IMR-90 (cell line): Measurements from ENCODE around the gene PSME3. TPM values are rescaled to one million over a fixed set of nuclear protein-coding genes. Genes with fewer than 3 reads are reported as not detected.

Experiments used
- ATAC-seq: fragments of 200-7000 bp; cut with Tn5 transposase; 2 replicates; pipeline ENCODE4 v1.9.1; 2020; ENCODE audit warnings: low read depth, mild to moderate bottlenecking, moderate library complexity
- BruUV-seq: library from RNA; stranded (reverse); fragments of 400-500 nt; replicated peaks from 2 replicates; lab custom pipeline; 2021; lab: Mats Ljungman, UMichigan
- CTCF ChIA-PET: fragments of 300-600 bp; formaldehyde crosslinking; extraction: SDS; loops from one replicate; lab custom pipeline; 2021; ENCODE audit warnings: antibody characterized with exemption; lab: Yijun Ruan, JAX
- POLR2A ChIA-PET: fragments of 300-600 bp; sonication (Branson Sonifier 250); formaldehyde crosslinking; loops from one replicate; lab custom pipeline; 2022; ENCODE audit warnings: antibody characterized with exemption; ENCODE audit not compliant: unreplicated experiment; lab: Charles Lee
- DNase-seq: peaks from one replicate; pipeline ENCODE4 v3.0.0; 2013
- H2AFZ ChIP-seq: replicated peaks from 2 replicates; pipeline ENCODE3; 2013; ENCODE audit warnings: low read length, mild to moderate bottlenecking; ENCODE audit not compliant: poor library complexity
- H2AK5ac ChIP-seq: 2 replicates; pipeline ENCODE4 v1.6.1; 2013; ENCODE audit warnings: low read depth, low read length, inconsistent platforms
- H2AK9ac ChIP-seq: replicated peaks from 2 replicates; pipeline ENCODE3; 2013; ENCODE audit warnings: mild to moderate bottlenecking, low read depth, low read length, moderate library complexity; ENCODE audit not compliant: poor library complexity
- H2BK120ac ChIP-seq: 2 replicates; pipeline ENCODE4 v1.6.1; 2013; ENCODE audit warnings: low read depth, low read length, inconsistent platforms
- H2BK15ac ChIP-seq: 3 replicates; pipeline ENCODE4 v1.6.1; 2013; ENCODE audit warnings: low read depth, low read length, inconsistent platforms
- H2BK20ac ChIP-seq: 2 replicates; pipeline ENCODE4 v1.6.1; 2013; ENCODE audit warnings: low read depth, mild to moderate bottlenecking, inconsistent platforms, low read length, moderate library complexity
- H2BK5ac ChIP-seq: 2 replicates; pipeline ENCODE4 v1.6.1; 2013; ENCODE audit warnings: mild to moderate bottlenecking, low read depth, low read length, inconsistent platforms; ENCODE audit not compliant: poor library complexity, severe bottlenecking
- H3K14ac ChIP-seq: replicated peaks from 2 replicates; pipeline ENCODE4 v1.6.1; 2013; ENCODE audit warnings: low read depth, low read length, inconsistent platforms
- H3K18ac ChIP-seq: 2 replicates; pipeline ENCODE4 v1.6.1; 2013; ENCODE audit warnings: low read depth, low read length, control low read depth
- H3K23ac ChIP-seq: 2 replicates; pipeline ENCODE4 v1.6.1; 2013; ENCODE audit warnings: low read depth, low read length, inconsistent platforms
- H3K27ac ChIP-seq: 2 replicates; pipeline ENCODE4 v1.5.1; 2013; ENCODE audit warnings: mild to moderate bottlenecking, control low read depth, low read length; ENCODE audit not compliant: insufficient read depth
- H3K27me3 ChIP-seq: 2 replicates; pipeline ENCODE4 v1.6.1; 2013; ENCODE audit warnings: low read length; ENCODE audit not compliant: control insufficient read depth, insufficient read depth
- H3K36me3 ChIP-seq: 2 replicates; pipeline ENCODE4 v1.6.1; 2013; ENCODE audit warnings: low read length, mixed read lengths; ENCODE audit not compliant: control insufficient read depth, insufficient read depth
- H3K4ac ChIP-seq: 2 replicates; pipeline ENCODE4 v1.6.1; 2013; ENCODE audit warnings: low read depth, low read length, inconsistent platforms
- H3K4me1 ChIP-seq: 2 replicates; pipeline ENCODE4 v1.6.1; 2013; ENCODE audit warnings: low read length, mixed read lengths; ENCODE audit not compliant: control insufficient read depth, insufficient read depth
- H3K4me2 ChIP-seq: 2 replicates; pipeline ENCODE4 v1.6.1; 2013; ENCODE audit warnings: low read depth, mild to moderate bottlenecking, control low read depth, low read length, moderate library complexity
- H3K4me3 ChIP-seq: 2 replicates; pipeline ENCODE4 v1.5.1; 2013; ENCODE audit warnings: low read depth, mild to moderate bottlenecking, control low read depth, low read length, moderate library complexity; ENCODE audit not compliant: insufficient read depth
- H3K56ac ChIP-seq: 2 replicates; pipeline ENCODE4 v1.6.1; 2013; ENCODE audit warnings: low read length, inconsistent platforms; ENCODE audit not compliant: insufficient read depth; ENCODE audit errors: extremely low read depth
- H3K79me1 ChIP-seq, 2 experiments: 2 replicates each; pipeline ENCODE4 v1.6.1; 2013; ENCODE audit warnings: low read length in 2 of 2, inconsistent platforms in 1 of 2, low read depth in 1 of 2
- H3K9ac ChIP-seq: 2 replicates; pipeline ENCODE4 v1.6.1; 2013; ENCODE audit warnings: low read depth, low read length, control low read depth
- H3K9me1 ChIP-seq: 2 replicates; pipeline ENCODE4 v1.6.1; 2013; ENCODE audit warnings: low read length, inconsistent platforms; ENCODE audit not compliant: insufficient read depth
- H3K9me3 ChIP-seq: 2 replicates; pipeline ENCODE4 v1.6.1; 2013; ENCODE audit warnings: low read length; ENCODE audit not compliant: control insufficient read depth, insufficient read depth
- H4K20me1 ChIP-seq: 2 replicates; pipeline ENCODE4 v1.6.1; 2013; ENCODE audit warnings: low read length, inconsistent platforms; ENCODE audit not compliant: insufficient read depth
- H4K5ac ChIP-seq: 2 replicates; pipeline ENCODE4 v1.6.1; 2013; ENCODE audit warnings: mild to moderate bottlenecking, low read depth, low read length, control low read depth
- H4K8ac ChIP-seq, 2 experiments: 2 replicates each; pipeline ENCODE4 v1.6.1; 2013; ENCODE audit warnings: low read depth in 2 of 2, low read length in 2 of 2, control low read depth in 1 of 2, inconsistent platforms in 1 of 2
- H4K91ac ChIP-seq: 2 replicates; pipeline ENCODE4 v1.6.1; 2013; ENCODE audit warnings: low read depth, low read length, inconsistent platforms; ENCODE audit not compliant: insufficient read depth
- BHLHE40 ChIP-seq: fragments of 150-350 bp; IDR thresholded peaks from 2 replicates; pipeline ENCODE4 v1.6.1; 2016; ENCODE audit warnings: mild to moderate bottlenecking, low read depth, low read length
- CEBPB ChIP-seq: IDR thresholded peaks from 2 replicates; pipeline ENCODE4 v1.6.1; 2012; ENCODE audit warnings: low read depth, low read length, improper control_type of control experiment
- CHD1 ChIP-seq: IDR thresholded peaks from 2 replicates; pipeline ENCODE4 v1.6.1; 2012; ENCODE audit warnings: low read depth, low read length, improper control_type of control experiment
- FOS ChIP-seq: fragments of 150-350 bp; IDR thresholded peaks from 2 replicates; pipeline ENCODE4 v1.6.1; 2016; ENCODE audit warnings: low read depth, low read length
- MAFK ChIP-seq: IDR thresholded peaks from 2 replicates; pipeline ENCODE4 v1.6.1; 2012; ENCODE audit warnings: low read depth, low read length, improper control_type of control experiment
- MAZ ChIP-seq: IDR thresholded peaks from 2 replicates; pipeline ENCODE4 v1.6.1; 2012; ENCODE audit warnings: low read depth, mild to moderate bottlenecking, low read length, improper control_type of control experiment, moderate library complexity, borderline replicate concordance
- MXI1 ChIP-seq: IDR thresholded peaks from 2 replicates; pipeline ENCODE4 v1.6.1; 2012; ENCODE audit warnings: low read depth, mild to moderate bottlenecking, low read length, moderate library complexity, borderline replicate concordance
- NFE2L2 ChIP-seq: fragments of 150-350 bp; IDR thresholded peaks from 2 replicates; pipeline ENCODE4 v1.6.1; 2016; ENCODE audit warnings: low read depth, mild to moderate bottlenecking, low read length
- POLR2A ChIP-seq: IDR thresholded peaks from 2 replicates; pipeline ENCODE4 v1.6.1; 2012; ENCODE audit warnings: mild to moderate bottlenecking, low read depth, low read length
- RCOR1 ChIP-seq: IDR thresholded peaks from 2 replicates; pipeline ENCODE4 v1.6.1; 2012; ENCODE audit warnings: mild to moderate bottlenecking, low read length, improper control_type of control experiment; ENCODE audit not compliant: insufficient replicate concordance
- RFX5 ChIP-seq: IDR thresholded peaks from 2 replicates; pipeline ENCODE4 v1.8.0; 2012; ENCODE audit warnings: low read depth, mild to moderate bottlenecking, low read length, moderate library complexity
- SMC3 ChIP-seq: fragments of 150-350 bp; IDR thresholded peaks from 2 replicates; pipeline ENCODE4 v1.6.1; 2016; ENCODE audit warnings: low read depth, mild to moderate bottlenecking, antibody characterized with exemption, low read length, moderate library complexity
- WGBS, 2 experiments: methylation state at CpG; one replicate each; pipeline versions ENCODE4 v1.1.5 to v1.1.7; 2013; ENCODE audit warnings: missing lambda C conversion rate in 2 of 2; ENCODE audit not compliant: insufficient read length in 1 of 2; ENCODE audit errors: extremely low coverage in 2 of 2; 5-methylcytosine and 5-hydroxymethylcytosine counted together
- dilution Hi-C: fragments of 300-500 bp; cut with HindIII; formaldehyde crosslinking; loops from one replicate; pipeline ENCODE4 v1.14.3; 2018; ENCODE audit warnings: low sequenced_read_pairs; ENCODE audit not compliant: unreplicated experiment
- in situ Hi-C: fragments of 300-500 bp; cut with MboI; formaldehyde crosslinking; loops from 3 replicates; pipeline ENCODE4 v1.14.3; 2019; ENCODE audit warnings: low sequenced_read_pairs, inconsistent platforms, mixed read lengths
- intact Hi-C: fragments of 100-400 bp; cut with micrococcal nuclease; formaldehyde crosslinking; loops from 2 replicates; pipeline ENCODE4 v1.10.0; 2022
- polyA plus RNA-seq, 3 experiments: library from polyadenylated mRNA; depleted of rRNA; stranded (reverse); fragments of >200 nt; gene quantifications; 2 replicates each; pipeline ENCODE4 v1.2.3, GENCODE V29; 2012; ENCODE audit warnings: low replicate concordance in 1 of 3
- total RNA-seq: library from RNA; depleted of rRNA; stranded (reverse); fragments of >200 nt; gene quantifications from 2 replicates; pipeline ENCODE4 v1.2.3, GENCODE V29; 2012
- TF ChIP-seq, protein P1 (sequence below): fragments of 150-350 bp; IDR thresholded peaks from 2 replicates; pipeline ENCODE4 v1.6.1; 2016; ENCODE audit warnings: low read depth, mild to moderate bottlenecking, low read length, moderate library complexity, borderline replicate concordance
- TF ChIP-seq, protein P2 (sequence below): fragments of 150-350 bp; IDR thresholded peaks from 2 replicates; pipeline ENCODE4 v1.6.1; 2017; ENCODE audit warnings: mild to moderate bottlenecking, antibody characterized with exemption, low read length, low read depth

PSME3 gene
- total and polyA plus RNA-seq, 2 of the 4 experiments (the other 2 are of a cell fraction), result 72.4 to 100 TPM

DNA sequence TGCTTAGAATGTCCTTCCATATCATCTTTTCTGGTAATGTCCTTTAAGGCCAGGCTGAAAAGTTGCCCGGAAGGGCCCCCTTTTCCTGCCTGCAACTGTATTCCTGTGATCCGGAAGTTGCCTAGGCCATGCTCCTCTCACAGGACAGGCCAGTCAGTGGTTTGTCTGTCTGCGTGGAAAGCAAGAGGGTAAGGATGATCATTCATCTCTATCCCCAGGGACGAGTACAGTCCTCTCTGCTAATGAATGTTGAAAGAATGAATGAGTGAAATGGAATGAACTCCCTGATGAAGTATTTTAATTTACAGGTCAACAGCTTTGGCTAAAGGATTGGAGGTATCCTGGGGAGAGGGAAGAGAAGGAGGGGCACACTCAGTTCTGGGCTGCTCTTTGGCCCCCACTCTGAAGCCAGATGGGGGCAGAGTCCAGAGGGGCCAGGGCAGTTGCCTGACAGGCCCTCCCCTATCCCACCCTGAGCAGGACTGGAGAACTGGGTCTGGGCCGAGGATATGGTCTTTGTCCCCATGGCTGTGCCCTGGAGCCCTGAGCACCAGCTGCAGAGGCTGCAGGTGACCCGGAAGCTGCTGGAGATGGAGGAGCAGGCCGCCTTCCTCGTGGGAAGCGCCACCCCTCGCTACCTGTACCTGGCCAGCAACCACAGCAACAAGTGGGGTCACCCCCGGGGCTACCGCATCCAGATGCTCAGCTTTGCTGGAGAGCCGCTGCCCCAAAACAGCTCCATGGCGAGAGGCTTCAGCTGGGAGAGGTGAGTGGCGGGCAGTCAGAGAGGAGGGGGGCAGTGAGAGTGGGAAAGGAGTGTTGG is 21.0 kb downstream of the PSME3 start (continued):
- no peak for TF ChIP-seq BHLHE40

DNA sequence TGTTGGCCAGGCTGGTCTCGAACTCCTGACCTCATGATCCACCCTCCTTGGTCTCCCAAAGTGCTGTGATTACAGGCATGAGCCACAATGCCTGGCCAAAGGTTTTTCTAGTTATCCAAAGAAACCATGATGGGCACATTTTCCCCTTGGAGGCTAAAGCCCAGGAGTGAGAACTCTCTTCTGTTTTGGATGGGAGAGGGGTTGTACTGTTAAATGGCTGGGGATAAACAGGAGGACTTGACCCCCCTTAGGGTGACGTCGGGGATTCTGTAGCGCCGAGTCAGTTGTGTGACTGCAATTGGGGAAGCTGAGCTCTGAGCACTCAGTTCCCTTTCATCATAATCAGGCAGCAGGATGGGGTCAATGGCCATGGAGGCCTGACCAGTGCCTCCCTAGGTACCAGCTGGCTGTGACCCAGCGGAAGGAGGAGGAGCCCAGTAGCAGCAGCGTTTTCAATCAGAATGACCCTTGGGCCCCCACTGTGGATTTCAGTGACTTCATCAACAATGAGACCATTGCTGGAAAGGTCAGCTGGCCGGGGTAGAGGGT is 21.9 kb downstream of the PSME3 start:
- Histone ChIP-seq H2AK9ac (no peak overlapping the region), H3K9ac (no peak overlapping the region), H3K4me2 (no peak overlapping the region), H4K8ac (no peak overlapping the region), H3K9me1 (no peaks in the 10 kb centered on the region), H3K79me1 (no peaks in the 10 kb centered on the region), H3K18ac (no peak overlapping the region), H3K27ac (no peak overlapping the region), H3K27me3 (peaks cover 20% of the 10 kb centered on the region), H3K36me3 (no peaks in the 10 kb centered on the region), H3K4ac (no peak overlapping the region), H4K91ac (no peak overlapping the region), H4K5ac (no peak overlapping the region), H3K23ac (no peak overlapping the region), H2AFZ (no peak overlapping the region), H2BK120ac (no peak overlapping the region), H3K9me3 (no peaks in the 10 kb centered on the region), H4K20me1 (no peaks in the 10 kb centered on the region), H2BK15ac (no peak overlapping the region), H3K4me1 (peaks cover under 1% of the 10 kb centered on the region; the same call in 1 of the 2 replicates), H2BK5ac (no peak overlapping the region), H2BK20ac (no peak overlapping the region), H3K56ac (no peak overlapping the region), H2AK5ac (no peak overlapping the region), H3K14ac (no peak overlapping the region), H3K4me3 (no peak overlapping the region)
- POLR2A ChIA-PET, result no interaction called here
- ATAC-seq, result no peak
- CTCF ChIA-PET, result no interaction called here
- WGBS, 2 experiments, result no CpG with 5 or more reads among the region's 8 CpGs
- BruUV-seq, result no TSS peak
- dilution Hi-C loops (no loop called here), in situ Hi-C loops (no loop called here), intact Hi-C loops (no loop called here)
- DNase-seq, result no peak
- TF ChIP-seq, protein P1, sequence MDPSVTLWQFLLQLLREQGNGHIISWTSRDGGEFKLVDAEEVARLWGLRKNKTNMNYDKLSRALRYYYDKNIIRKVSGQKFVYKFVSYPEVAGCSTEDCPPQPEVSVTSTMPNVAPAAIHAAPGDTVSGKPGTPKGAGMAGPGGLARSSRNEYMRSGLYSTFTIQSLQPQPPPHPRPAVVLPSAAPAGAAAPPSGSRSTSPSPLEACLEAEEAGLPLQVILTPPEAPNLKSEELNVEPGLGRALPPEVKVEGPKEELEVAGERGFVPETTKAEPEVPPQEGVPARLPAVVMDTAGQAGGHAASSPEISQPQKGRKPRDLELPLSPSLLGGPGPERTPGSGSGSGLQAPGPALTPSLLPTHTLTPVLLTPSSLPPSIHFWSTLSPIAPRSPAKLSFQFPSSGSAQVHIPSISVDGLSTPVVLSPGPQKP, result no peak
- TF ChIP-seq MAZ, result no peak
- TF ChIP-seq CHD1, result no peak
- TF ChIP-seq MXI1, result no peak
- no peak for TF ChIP-seq BHLHE40
- TF ChIP-seq FOS, result no peak
- no peak for TF ChIP-seq MAFK
- no peak for TF ChIP-seq NFE2L2
- no peak for TF ChIP-seq RFX5
- no peak for TF ChIP-seq POLR2A
- TF ChIP-seq, protein P2, sequence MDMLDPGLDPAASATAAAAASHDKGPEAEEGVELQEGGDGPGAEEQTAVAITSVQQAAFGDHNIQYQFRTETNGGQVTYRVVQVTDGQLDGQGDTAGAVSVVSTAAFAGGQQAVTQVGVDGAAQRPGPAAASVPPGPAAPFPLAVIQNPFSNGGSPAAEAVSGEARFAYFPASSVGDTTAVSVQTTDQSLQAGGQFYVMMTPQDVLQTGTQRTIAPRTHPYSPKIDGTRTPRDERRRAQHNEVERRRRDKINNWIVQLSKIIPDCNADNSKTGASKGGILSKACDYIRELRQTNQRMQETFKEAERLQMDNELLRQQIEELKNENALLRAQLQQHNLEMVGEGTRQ, result no peak
- TF ChIP-seq CEBPB, result no peak
- no peak for TF ChIP-seq SMC3
- TF ChIP-seq RCOR1, result no peak
